GM10248 (cell line): ENCODE data around the gene NEGR1.

Experiments used
- CTCF ChIA-PET: fragments of 300-600 bp; sonication (Branson Sonifier 250); formaldehyde crosslinking; extraction: SDS; loops from one replicate; lab custom pipeline; 2021; ENCODE audit warnings: antibody characterized with exemption; lab: Yijun Ruan, JAX
- POLR2A ChIA-PET: fragments of 350-650 bp; sonication (Branson Sonifier 250); formaldehyde crosslinking; extraction: SDS; loops from one replicate; lab custom pipeline; 2020; ENCODE audit warnings: antibody characterized with exemption; lab: Yijun Ruan, JAX
- DNase-seq: peaks from one replicate; pipeline ENCODE4 v3.0.0; 2012; ENCODE audit errors: extremely low spot score
- CTCF ChIP-seq: IDR thresholded peaks from 2 replicates; pipeline ENCODE4 v1.5.1; 2012; ENCODE audit warnings: mild to moderate bottlenecking, low read depth; ENCODE audit errors: extremely low read depth, missing control alignments, control extremely low read depth

Gene NEGR1

GRCh38 chr1:71362691-71363090 is 919.6 kb downstream of the NEGR1 start:
- DNase-seq = no peak
- no peak for TF ChIP-seq CTCF
- CTCF ChIA-PET = no interaction called here

GRCh38 chr1:71362076-71362475 is 920.3 kb downstream of the NEGR1 start:
- POLR2A ChIA-PET = no interaction called here
- CTCF ChIA-PET = interaction anchor here (1.2 kb wide), 1 partner anchor 55 kb away, joined by 3 read pairs; no protein-coding TSS in a partner anchor
- DNase-seq = no peak
- no peak for TF ChIP-seq CTCF

More at GRCh38 chr1:71362691-71363090, 919.6 kb downstream of the NEGR1 start:
- POLR2A ChIA-PET = no interaction called here

GRCh38 chr1:71357708-71358107 is 924.6 kb downstream of the NEGR1 start:
- CTCF ChIA-PET = interaction anchor here (2.0 kb wide), 1 partner anchor 14 kb away, joined by 5 read pairs; no protein-coding TSS in a partner anchor
- TF ChIP-seq CTCF = no peak
- no peak for DNase-seq
- POLR2A ChIA-PET = no interaction called here

- POLR2A ChIA-PET = no interaction called here
- CTCF ChIA-PET = interaction anchor here (1.5 kb wide), 1 partner anchor 15 kb away, joined by 3 read pairs; no protein-coding TSS in a partner anchor
- no peak for DNase-seq
- TF ChIP-seq CTCF = no peak
Observed at GRCh38 chr1:71351438-71351837, 930.9 kb downstream of the NEGR1 start.

- TF ChIP-seq CTCF = no peak
- POLR2A ChIA-PET = no interaction called here
- CTCF ChIA-PET = interaction anchor here (1.5 kb wide), 1 partner anchor 14 kb away, joined by 3 read pairs; no protein-coding TSS in a partner anchor
- no peak for DNase-seq
Observed at GRCh38 chr1:71350805-71351204, 931.5 kb downstream of the NEGR1 start.

- ChIA-PET POLR2A (no interaction called here), CTCF (interaction anchor here (1.5 kb wide), 1 partner anchor 13 kb away, joined by 3 read pairs; no protein-coding TSS in a partner anchor)
- DNase-seq = no peak
- no peak for TF ChIP-seq CTCF
Observed at GRCh38 chr1:71350330-71350729, 932.0 kb downstream of the NEGR1 start.
